DOHH2 (cell line): ENCODE results near the gene AKAP11.

Experiments
- H3F3A ChIP-seq: fragments of 200-600 bp; sonication (generic), shearing (Covaris generic); 2 replicates; pipeline ENCODE4 v1.6.0; 2016; ENCODE audit warnings: antibody characterized with exemption, mild to moderate bottlenecking; ENCODE audit not compliant: control insufficient read depth, insufficient read depth
- H3K27ac ChIP-seq: fragments of 200-600 bp; sonication (generic); 2 replicates; pipeline ENCODE4 v1.5.1; 2014; ENCODE audit warnings: low read depth, mild to moderate bottlenecking, low read length, moderate library complexity
- H3K27me3 ChIP-seq: fragments of 200-600 bp; sonication (generic); 2 replicates; pipeline ENCODE4 v1.6.1; 2014; ENCODE audit warnings: mild to moderate bottlenecking, low read length, mixed read lengths; ENCODE audit not compliant: control insufficient read depth
- H3K36me3 ChIP-seq: fragments of 200-600 bp; sonication (generic); 2 replicates; pipeline ENCODE4 v1.6.1; 2014; ENCODE audit warnings: mild to moderate bottlenecking, low read length, moderate library complexity, mixed read lengths; ENCODE audit not compliant: control insufficient read depth
- H3K4me1 ChIP-seq: fragments of 200-600 bp; sonication (generic); 2 replicates; pipeline ENCODE4 v1.6.1; 2014; ENCODE audit warnings: mild to moderate bottlenecking, low read length, mixed read lengths; ENCODE audit not compliant: control insufficient read depth
- H3K4me2 ChIP-seq: fragments of 200-600 bp; sonication (generic); 2 replicates; pipeline ENCODE4 v1.6.0; 2014; ENCODE audit warnings: mild to moderate bottlenecking, low read length, moderate library complexity
- H3K4me3 ChIP-seq: fragments of 200-600 bp; sonication (generic); 2 replicates; pipeline ENCODE4 v1.5.1; 2014; ENCODE audit warnings: mild to moderate bottlenecking, low read length, mixed read lengths
- H3K79me2 ChIP-seq: fragments of 200-600 bp; sonication (generic); 2 replicates; pipeline ENCODE4 v1.6.1; 2014; ENCODE audit warnings: mild to moderate bottlenecking, low read length, mixed read lengths; ENCODE audit not compliant: control insufficient read depth
- H3K9me2 ChIP-seq: fragments of 200-600 bp; sonication (generic); replicated peaks from 2 replicates; pipeline ENCODE4 v1.6.1; 2014; ENCODE audit warnings: mild to moderate bottlenecking, low read length, mixed read lengths; ENCODE audit not compliant: control insufficient read depth
- H3K9me3 ChIP-seq: fragments of 200-600 bp; sonication (generic); 2 replicates; pipeline ENCODE4 v1.6.1; 2014; ENCODE audit warnings: antibody characterized with exemption, low read length, mixed read lengths; ENCODE audit not compliant: control insufficient read depth, insufficient read depth
- H4K20me1 ChIP-seq: fragments of 200-600 bp; sonication (generic); 2 replicates; pipeline ENCODE4 v1.6.0; 2014; ENCODE audit warnings: low read depth, mild to moderate bottlenecking, antibody characterized with exemption, low read length, moderate library complexity; ENCODE audit not compliant: control insufficient read depth, insufficient read depth
- EZH2phosphoT487 ChIP-seq: fragments of 200-600 bp; sonication (generic); IDR thresholded peaks from 2 replicates; pipeline ENCODE4 v1.6.1; 2017; ENCODE audit warnings: borderline replicate concordance, mild to moderate bottlenecking, antibody characterized with exemption, low read length, moderate library complexity, mixed read lengths
- TF ChIP-seq, protein P1 (sequence below): fragments of 200-600 bp; sonication (generic); IDR thresholded peaks from one replicate; pipeline ENCODE4 v1.5.1; 2014; ENCODE audit warnings: antibody characterized with exemption, mild to moderate bottlenecking, low read depth, low read length; ENCODE audit not compliant: poor library complexity, severe bottlenecking

The AKAP11 gene

DNA sequence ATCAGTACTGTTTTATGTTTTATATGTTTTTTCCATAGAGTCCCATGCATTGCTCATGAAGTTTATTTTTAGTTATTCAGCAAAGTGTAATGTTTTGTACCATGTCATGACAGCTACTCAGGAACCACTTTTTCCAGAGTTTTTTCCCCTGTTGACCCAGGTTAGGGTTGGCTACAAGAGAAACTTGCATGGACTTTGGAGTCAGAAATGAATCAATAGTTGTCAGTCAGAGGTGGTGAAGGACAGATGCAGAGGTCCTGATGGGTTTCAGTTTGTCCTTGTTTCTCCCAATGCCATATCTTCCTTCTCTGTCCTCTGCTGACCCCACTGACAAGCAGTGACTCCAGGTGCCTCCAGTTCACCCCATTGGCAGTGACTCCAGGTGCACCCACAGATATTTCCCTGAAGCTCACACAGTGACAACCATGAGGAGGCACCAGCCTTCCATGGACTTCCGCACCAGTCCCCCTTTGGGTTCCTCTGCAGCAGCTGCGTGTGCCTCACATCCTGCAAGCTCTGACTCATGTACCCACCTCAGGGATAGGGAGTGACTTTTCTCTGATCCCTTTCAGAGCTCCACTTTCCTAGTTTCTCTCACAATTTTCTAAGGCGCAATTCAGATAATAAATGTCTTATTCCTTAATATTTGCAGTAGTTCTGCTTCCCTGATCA, 92.1 kb downstream of the AKAP11 start:
- Histone ChIP-seq H3K4me3 (no peak overlapping the region), H3K4me1 (no peaks in the 10 kb centered on the region), H3F3A (no peaks in the 10 kb centered on the region), H3K36me3 (no peaks in the 10 kb centered on the region), H3K9me2 (no peaks in the 10 kb centered on the region), H3K27me3 (no peaks in the 10 kb centered on the region), H3K4me2 (no peak overlapping the region), H4K20me1 (no peaks in the 10 kb centered on the region), H3K79me2 (no peaks in the 10 kb centered on the region), H3K9me3 (no peaks in the 10 kb centered on the region), H3K27ac (no peak overlapping the region)
- TF ChIP-seq EZH2phosphoT487, result no peak
- TF ChIP-seq, protein P1, sequence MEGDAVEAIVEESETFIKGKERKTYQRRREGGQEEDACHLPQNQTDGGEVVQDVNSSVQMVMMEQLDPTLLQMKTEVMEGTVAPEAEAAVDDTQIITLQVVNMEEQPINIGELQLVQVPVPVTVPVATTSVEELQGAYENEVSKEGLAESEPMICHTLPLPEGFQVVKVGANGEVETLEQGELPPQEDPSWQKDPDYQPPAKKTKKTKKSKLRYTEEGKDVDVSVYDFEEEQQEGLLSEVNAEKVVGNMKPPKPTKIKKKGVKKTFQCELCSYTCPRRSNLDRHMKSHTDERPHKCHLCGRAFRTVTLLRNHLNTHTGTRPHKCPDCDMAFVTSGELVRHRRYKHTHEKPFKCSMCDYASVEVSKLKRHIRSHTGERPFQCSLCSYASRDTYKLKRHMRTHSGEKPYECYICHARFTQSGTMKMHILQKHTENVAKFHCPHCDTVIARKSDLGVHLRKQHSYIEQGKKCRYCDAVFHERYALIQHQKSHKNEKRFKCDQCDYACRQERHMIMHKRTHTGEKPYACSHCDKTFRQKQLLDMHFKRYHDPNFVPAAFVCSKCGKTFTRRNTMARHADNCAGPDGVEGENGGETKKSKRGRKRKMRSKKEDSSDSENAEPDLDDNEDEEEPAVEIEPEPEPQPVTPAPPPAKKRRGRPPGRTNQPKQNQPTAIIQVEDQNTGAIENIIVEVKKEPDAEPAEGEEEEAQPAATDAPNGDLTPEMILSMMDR, result no peak

DNA sequence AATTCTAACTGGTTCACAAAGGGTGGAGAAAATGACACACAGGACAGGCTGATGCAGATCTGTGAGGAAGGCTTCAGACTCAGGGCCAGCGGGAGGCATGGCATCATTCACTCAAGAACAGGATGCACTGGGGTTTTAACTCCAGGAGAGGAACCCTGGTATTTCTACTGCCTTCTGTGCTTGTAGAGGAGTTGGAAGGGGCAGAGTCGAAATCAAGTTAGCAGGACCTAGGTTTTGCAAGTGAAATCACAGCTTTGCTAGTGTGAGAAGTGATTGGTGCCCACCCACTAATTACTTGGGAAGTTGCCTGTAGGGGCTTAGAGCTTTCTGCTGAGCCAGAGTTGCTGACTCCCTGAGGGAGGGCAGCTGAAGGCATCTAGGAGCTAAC, 92.7 kb downstream of the AKAP11 start:
- no peak overlapping the region for H3K27ac ChIP-seq
- no peak overlapping the region for H3K4me3 ChIP-seq
- no peaks in the 10 kb centered on the region for H3K9me3 ChIP-seq
- no peak overlapping the region for H3K4me2 ChIP-seq
- no peaks in the 10 kb centered on the region for H3K9me2 ChIP-seq
- H4K20me1 ChIP-seq, result no peaks in the 10 kb centered on the region
- H3K4me1 ChIP-seq, result no peaks in the 10 kb centered on the region
- TF ChIP-seq, protein P1, result no peak
- no peak for TF ChIP-seq EZH2phosphoT487
- H3K79me2 ChIP-seq, result no peaks in the 10 kb centered on the region
- no peaks in the 10 kb centered on the region for H3F3A ChIP-seq
- no peaks in the 10 kb centered on the region for H3K36me3 ChIP-seq
- H3K27me3 ChIP-seq, result no peaks in the 10 kb centered on the region

DNA sequence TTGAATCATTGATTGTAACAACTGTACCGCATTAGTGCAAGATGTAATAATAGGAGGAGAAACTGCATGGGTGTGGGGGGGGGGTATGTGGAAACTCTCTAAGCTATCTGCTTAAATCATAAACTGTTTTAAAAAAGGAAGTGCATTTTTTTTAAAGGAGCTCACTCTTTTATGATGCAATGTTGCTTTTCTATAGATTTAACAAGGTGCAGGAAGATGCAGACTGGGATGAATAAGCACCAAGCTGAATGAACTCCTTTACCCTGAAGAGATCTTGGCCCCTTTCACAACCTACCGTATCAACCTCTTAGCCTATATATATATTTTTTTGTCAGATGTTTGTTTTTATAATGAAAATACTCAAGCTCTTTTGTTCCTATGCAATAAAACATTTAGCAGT, 95.9 kb downstream of the AKAP11 start:
- Histone ChIP-seq H3K4me2 (no peak overlapping the region), H3K9me2 (no peaks in the 10 kb centered on the region), H3K27me3 (no peaks in the 10 kb centered on the region), H3K4me1 (no peaks in the 10 kb centered on the region), H3K9me3 (no peaks in the 10 kb centered on the region), H4K20me1 (no peaks in the 10 kb centered on the region), H3K79me2 (no peaks in the 10 kb centered on the region), H3F3A (no peaks in the 10 kb centered on the region), H3K27ac (no peak overlapping the region), H3K4me3 (no peak overlapping the region), H3K36me3 (no peaks in the 10 kb centered on the region)
- no peak for TF ChIP-seq EZH2phosphoT487
- TF ChIP-seq, protein P1, result no peak
